Superior temporal gyrus (tissue), 1 donor: Measurements from ENCODE around the gene RACK1.
A peak's percentile ranks its signal among the peaks of the same experiment; 100 is the strongest.

Experiments used
- DNase-seq: peaks from one replicate; pipeline ENCODE4 v3.0.0-alpha.2; 2016; ENCODE audit errors: extremely low spot score

The RACK1 gene

GRCh38 chr5:181259974-181260719, 16.4 kb upstream of the RACK1 start:
- DNase-seq = no peak

- no peak for DNase-seq
Observed at GRCh38 chr5:181259283-181259682, 15.6 kb upstream of the RACK1 start.

GRCh38 chr5:181258576-181258975, 14.9 kb upstream of the RACK1 start:
- no peak for DNase-seq

GRCh38 chr5:181255836-181256578, 12.3 kb upstream of the RACK1 start:
- no peak for DNase-seq

- no peak for DNase-seq
Observed at GRCh38 chr5:181255276-181255675, 11.6 kb upstream of the RACK1 start.

GRCh38 chr5:181248277-181248676, 4.6 kb upstream of the RACK1 start:
- no peak for DNase-seq

GRCh38 chr5:181246276-181247049, 2.8 kb upstream of the RACK1 start:
- DNase-seq = peak; percentile 82

- no peak for DNase-seq
Observed at GRCh38 chr5:181245427-181246275, 1.9 kb upstream of the RACK1 start.

- no peak for DNase-seq
Observed at GRCh38 chr5:181243018-181243563, 615 bp downstream of the RACK1 start.

- DNase-seq = no peak
Observed at GRCh38 chr5:181242031-181242451, 1.7 kb downstream of the RACK1 start.

GRCh38 chr5:181241393-181241975, 2.2 kb downstream of the RACK1 start:
- DNase-seq = no peak

- no peak for DNase-seq
Observed at GRCh38 chr5:181239062-181239663, 4.5 kb downstream of the RACK1 start.

- DNase-seq = no peak
Observed at GRCh38 chr5:181237729-181238385, 5.8 kb downstream of the RACK1 start.

- no peak for DNase-seq
Observed at GRCh38 chr5:181236954-181237641, 6.6 kb downstream of the RACK1 start.

GRCh38 chr5:181236471-181236870, 7.2 kb downstream of the RACK1 start:
- DNase-seq = no peak

GRCh38 chr5:181235689-181236366, 7.9 kb downstream of the RACK1 start:
- no peak for DNase-seq

GRCh38 chr5:181235323-181235688, 8.4 kb downstream of the RACK1 start:
- no peak for DNase-seq

- DNase-seq = no peak
Observed at GRCh38 chr5:181234455-181235306, 9.0 kb downstream of the RACK1 start.
